ENCODE results near the gene ARFGAP1. TPM values are rescaled to one million over a fixed set of nuclear protein-coding genes. Genes with fewer than 3 reads are reported as not detected.

ARFGAP1 gene
- polyA plus RNA-seq, 1 donor = 76.3 TPM

- no CpG with 5 or more reads among the region's 16 CpGs for WGBS (ENCODE audit: insufficient coverage, low lambda C conversion rate)
- Histone ChIP-seq H3K36me3 (ENCODE audit: control insufficient read depth, insufficient read depth, low read length) (peaks cover 17% of the 10 kb centered on the region), H3K4me3 (ENCODE audit: low read length) (no peak overlapping the region), H3K9me3 (ENCODE audit: control insufficient read depth, low read depth, low read length) (peaks cover 2% of the 10 kb centered on the region), H3K27ac (ENCODE audit: low read length) (no peak overlapping the region), H3K27me3 (ENCODE audit: control insufficient read depth, insufficient read depth, low read length) (peaks cover 37% of the 10 kb centered on the region), H3K4me1 (ENCODE audit: control insufficient read depth, insufficient read depth, low read length) (no peaks in the 10 kb centered on the region)
- no peak for DNase-seq
These were observed 19.7 kb downstream of the ARFGAP1 start for GRCh38 chr20:63292292-63292701.

- no peak for DNase-seq
- H3K27me3 ChIP-seq (ENCODE audit: control insufficient read depth, insufficient read depth, low read length) = peaks cover 40% of the 10 kb centered on the region
- no CpG with 5 or more reads among the region's 7 CpGs for WGBS (ENCODE audit: insufficient coverage, low lambda C conversion rate)
- peaks cover 12% of the 10 kb centered on the region for H3K36me3 ChIP-seq (ENCODE audit: control insufficient read depth, insufficient read depth, low read length)
- no peak within 1 kb of the TSS for H3K4me3 ChIP-seq (ENCODE audit: low read length)
- peaks cover 2% of the 10 kb centered on the region for H3K9me3 ChIP-seq (ENCODE audit: control insufficient read depth, low read depth, low read length)
- no peaks in the 10 kb centered on the region for H3K4me1 ChIP-seq (ENCODE audit: control insufficient read depth, insufficient read depth, low read length)
- H3K27ac ChIP-seq (ENCODE audit: low read length) = no peak within 1 kb of the TSS
These were observed 20.3 kb downstream of the ARFGAP1 start, which contains the start of gene COL20A1 for GRCh38 chr20:63292904-63293303. TSS of gene COL20A1 (plus strand) at chr20:63293186. CDS start at chr20:63295108, 1,922 bp downstream.

- Histone ChIP-seq H3K36me3 (ENCODE audit: control insufficient read depth, insufficient read depth, low read length) (peaks cover 9% of the 10 kb centered on the region), H3K27me3 (ENCODE audit: control insufficient read depth, insufficient read depth, low read length) (peaks cover 40% of the 10 kb centered on the region)
- no CpG with 5 or more reads among the region's 11 CpGs for WGBS (ENCODE audit: insufficient coverage, low lambda C conversion rate)
These were observed 20.8 kb downstream of the ARFGAP1 start for GRCh38 chr20:63293456-63293855.

GRCh38 chr20:63293871-63294535 lies 21.4 kb downstream of the ARFGAP1 start:
- Histone ChIP-seq H3K4me3 (ENCODE audit: low read length) (no peak overlapping the region), H3K27me3 (ENCODE audit: control insufficient read depth, insufficient read depth, low read length) (peaks cover 43% of the 10 kb centered on the region), H3K4me1 (ENCODE audit: control insufficient read depth, insufficient read depth, low read length) (no peaks in the 10 kb centered on the region), H3K9me3 (ENCODE audit: control insufficient read depth, low read depth, low read length) (peaks cover 2% of the 10 kb centered on the region), H3K27ac (ENCODE audit: low read length) (no peak overlapping the region), H3K36me3 (ENCODE audit: control insufficient read depth, insufficient read depth, low read length) (peaks cover 3% of the 10 kb centered on the region)
- no CpG with 5 or more reads among the region's 22 CpGs for WGBS (ENCODE audit: insufficient coverage, low lambda C conversion rate)
- no peak for DNase-seq

More at GRCh38 chr20:63293456-63293855, 20.8 kb downstream of the ARFGAP1 start:
- Histone ChIP-seq H3K9me3 (ENCODE audit: control insufficient read depth, low read depth, low read length) (peaks cover 2% of the 10 kb centered on the region), H3K27ac (ENCODE audit: low read length) (no peak overlapping the region), H3K4me3 (ENCODE audit: low read length) (no peak overlapping the region), H3K4me1 (ENCODE audit: control insufficient read depth, insufficient read depth, low read length) (no peaks in the 10 kb centered on the region)
- DNase-seq = no peak

GRCh38 chr20:63294536-63294900 lies 21.9 kb downstream of the ARFGAP1 start:
- no peaks in the 10 kb centered on the region for H3K36me3 ChIP-seq (ENCODE audit: control insufficient read depth, insufficient read depth, low read length)
- H3K4me3 ChIP-seq (ENCODE audit: low read length) = no peak overlapping the region
- no peaks in the 10 kb centered on the region for H3K4me1 ChIP-seq (ENCODE audit: control insufficient read depth, insufficient read depth, low read length)
- WGBS (ENCODE audit: insufficient coverage, low lambda C conversion rate) = no CpG with 5 or more reads among the region's 12 CpGs
- DNase-seq = no peak
- peaks cover 44% of the 10 kb centered on the region for H3K27me3 ChIP-seq (ENCODE audit: control insufficient read depth, insufficient read depth, low read length)
- no peak overlapping the region for H3K27ac ChIP-seq (ENCODE audit: low read length)
- H3K9me3 ChIP-seq (ENCODE audit: control insufficient read depth, low read depth, low read length) = peaks cover 2% of the 10 kb centered on the region

- Histone ChIP-seq H3K27me3 (ENCODE audit: control insufficient read depth, insufficient read depth, low read length) (peaks cover 44% of the 10 kb centered on the region), H3K36me3 (ENCODE audit: control insufficient read depth, insufficient read depth, low read length) (no peaks in the 10 kb centered on the region), H3K27ac (ENCODE audit: low read length) (no peak overlapping the region), H3K4me3 (ENCODE audit: low read length) (no peak overlapping the region), H3K4me1 (ENCODE audit: control insufficient read depth, insufficient read depth, low read length) (no peaks in the 10 kb centered on the region), H3K9me3 (ENCODE audit: control insufficient read depth, low read depth, low read length) (peaks cover 2% of the 10 kb centered on the region)
- no peak for DNase-seq
- WGBS (ENCODE audit: insufficient coverage, low lambda C conversion rate) = no CpG with 5 or more reads among the region's 19 CpGs
These were observed 22.4 kb downstream of the ARFGAP1 start for GRCh38 chr20:63295018-63295417.

DNA sequence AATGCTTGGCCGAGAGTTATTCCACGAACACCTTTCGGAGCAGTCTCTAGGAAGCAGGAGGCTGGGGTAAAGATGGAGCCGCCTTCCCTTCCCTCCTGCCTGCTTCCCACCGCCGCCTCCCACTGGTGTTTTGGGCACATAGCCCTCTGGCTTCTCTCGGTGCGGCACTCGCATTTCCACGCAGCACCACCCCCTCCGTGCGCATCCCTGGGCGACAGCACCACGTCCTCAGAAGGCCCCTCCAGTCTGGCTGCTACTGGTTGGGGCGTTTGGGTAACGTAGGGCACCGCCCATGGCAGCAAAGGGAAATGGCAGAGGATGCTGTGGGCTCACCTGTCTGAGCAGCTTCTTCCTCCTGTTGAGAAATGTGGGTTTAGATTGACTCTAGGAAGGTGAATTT lies 22.8 kb downstream of the ARFGAP1 start:
- H3K4me1 ChIP-seq (ENCODE audit: control insufficient read depth, insufficient read depth, low read length) = no peaks in the 10 kb centered on the region
- no peak overlapping the region for H3K27ac ChIP-seq (ENCODE audit: low read length)
- no CpG with 5 or more reads among the region's 17 CpGs for WGBS (ENCODE audit: insufficient coverage, low lambda C conversion rate)
- no peak overlapping the region for H3K4me3 ChIP-seq (ENCODE audit: low read length)
- no peak for DNase-seq
- H3K9me3 ChIP-seq (ENCODE audit: control insufficient read depth, low read depth, low read length) = peaks cover 2% of the 10 kb centered on the region
- peaks cover 44% of the 10 kb centered on the region for H3K27me3 ChIP-seq (ENCODE audit: control insufficient read depth, insufficient read depth, low read length)
- H3K36me3 ChIP-seq (ENCODE audit: control insufficient read depth, insufficient read depth, low read length) = no peaks in the 10 kb centered on the region

- no peak overlapping the region for H3K4me3 ChIP-seq (ENCODE audit: low read length)
- H3K27me3 ChIP-seq (ENCODE audit: control insufficient read depth, insufficient read depth, low read length) = peaks cover 44% of the 10 kb centered on the region
These were observed 23.2 kb downstream of the ARFGAP1 start for GRCh38 chr20:63295846-63296245.

GRCh38 chr20:63296531-63297299 lies 24.1 kb downstream of the ARFGAP1 start:
- no peak overlapping the region for H3K27ac ChIP-seq (ENCODE audit: low read length)
- no peaks in the 10 kb centered on the region for H3K4me1 ChIP-seq (ENCODE audit: control insufficient read depth, insufficient read depth, low read length)
- H3K9me3 ChIP-seq (ENCODE audit: control insufficient read depth, low read depth, low read length) = peaks cover 2% of the 10 kb centered on the region
- no peak for DNase-seq
- no peak overlapping the region for H3K4me3 ChIP-seq (ENCODE audit: low read length)
- peaks cover 44% of the 10 kb centered on the region for H3K27me3 ChIP-seq (ENCODE audit: control insufficient read depth, insufficient read depth, low read length)
- no peaks in the 10 kb centered on the region for H3K36me3 ChIP-seq (ENCODE audit: control insufficient read depth, insufficient read depth, low read length)
- WGBS (ENCODE audit: insufficient coverage, low lambda C conversion rate) = no CpG with 5 or more reads among the region's 18 CpGs

More at GRCh38 chr20:63295846-63296245, 23.2 kb downstream of the ARFGAP1 start:
- Histone ChIP-seq H3K36me3 (ENCODE audit: control insufficient read depth, insufficient read depth, low read length) (no peaks in the 10 kb centered on the region), H3K4me1 (ENCODE audit: control insufficient read depth, insufficient read depth, low read length) (no peaks in the 10 kb centered on the region), H3K9me3 (ENCODE audit: control insufficient read depth, low read depth, low read length) (peaks cover 2% of the 10 kb centered on the region), H3K27ac (ENCODE audit: low read length) (no peak overlapping the region)
- no peak for DNase-seq
- WGBS (ENCODE audit: insufficient coverage, low lambda C conversion rate) = no CpG with 5 or more reads among the region's 20 CpGs

DNA sequence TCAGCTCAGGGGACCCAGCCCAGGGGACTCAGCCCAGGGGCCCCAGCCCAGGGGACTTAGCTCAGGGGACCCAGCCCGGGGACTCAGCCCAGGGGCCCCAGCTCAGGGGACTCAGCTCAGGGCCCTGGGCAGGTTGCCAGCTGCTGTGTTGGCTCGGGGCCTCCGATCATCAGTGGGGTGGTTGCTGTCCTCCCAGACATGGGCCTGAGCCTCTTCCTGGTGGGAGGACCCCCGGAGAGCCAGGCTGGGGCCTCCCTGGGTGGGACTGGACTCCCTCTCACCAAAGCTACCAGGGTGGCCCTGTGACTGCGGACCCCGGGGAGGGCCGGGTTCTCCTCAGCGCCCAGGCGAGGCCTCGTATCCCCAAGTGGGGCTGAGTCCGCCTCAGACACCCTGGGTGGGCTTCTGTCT lies 24.8 kb downstream of the ARFGAP1 start:
- Histone ChIP-seq H3K27me3 (ENCODE audit: control insufficient read depth, insufficient read depth, low read length) (peaks cover 44% of the 10 kb centered on the region), H3K36me3 (ENCODE audit: control insufficient read depth, insufficient read depth, low read length) (no peaks in the 10 kb centered on the region), H3K27ac (ENCODE audit: low read length) (no peak overlapping the region), H3K4me3 (ENCODE audit: low read length) (no peak overlapping the region), H3K9me3 (ENCODE audit: control insufficient read depth, low read depth, low read length) (peaks cover 2% of the 10 kb centered on the region), H3K4me1 (ENCODE audit: control insufficient read depth, insufficient read depth, low read length) (no peaks in the 10 kb centered on the region)
- DNase-seq = no peak
- WGBS (ENCODE audit: insufficient coverage, low lambda C conversion rate) = no CpG with 5 or more reads among the region's 11 CpGs
